Stimulated activated CD8-positive, alpha-beta memory T cell treated with anti-CD3 and anti-CD28 coated beads, Interleukin-7, amount 100 ng/mL, for 48 hours (primary cell): ENCODE measurements around the gene KHDRBS2.

Source experiments
- DNase-seq, 2 donors: peaks; one replicate each; pipeline ENCODE4 v3.0.0-alpha.2; 2020; ENCODE audit warnings: low read depth in 1 of 2; ENCODE audit errors: extremely low read depth in 1 of 2

The KHDRBS2 gene

GRCh38 chr6:62039605-62040004 is 246.4 kb downstream of the KHDRBS2 start:
- no peak for DNase-seq

GRCh38 chr6:62037445-62037844 is 248.6 kb downstream of the KHDRBS2 start:
- no peak for DNase-seq

- DNase-seq, result no peak
Measured at GRCh38 chr6:62035952-62036351, 250.1 kb downstream of the KHDRBS2 start.

GRCh38 chr6:62013719-62014118 is 272.3 kb downstream of the KHDRBS2 start:
- no peak for DNase-seq

- no peak for DNase-seq
Measured at GRCh38 chr6:62009445-62009844, 276.6 kb downstream of the KHDRBS2 start.

- no peak for DNase-seq
Measured at GRCh38 chr6:61989616-61990015, 296.4 kb downstream of the KHDRBS2 start.

- no peak for DNase-seq
Measured at GRCh38 chr6:61980622-61981021, 305.4 kb downstream of the KHDRBS2 start.

GRCh38 chr6:61977947-61978346 is 308.1 kb downstream of the KHDRBS2 start:
- DNase-seq, result no peak

GRCh38 chr6:61977099-61977498 is 308.9 kb downstream of the KHDRBS2 start:
- DNase-seq, result no peak

GRCh38 chr6:61959196-61959595 is 326.8 kb downstream of the KHDRBS2 start:
- no peak for DNase-seq

- DNase-seq, result no peak
Measured at GRCh38 chr6:61953851-61954250, 332.2 kb downstream of the KHDRBS2 start.

GRCh38 chr6:61951586-61951985 is 334.4 kb downstream of the KHDRBS2 start:
- DNase-seq, result no peak

- DNase-seq, result no peak
Measured at GRCh38 chr6:61950811-61951210, 335.2 kb downstream of the KHDRBS2 start.

- DNase-seq, result no peak
Measured at GRCh38 chr6:61949971-61950370, 336.1 kb downstream of the KHDRBS2 start.

GRCh38 chr6:61949161-61949560 is 336.9 kb downstream of the KHDRBS2 start:
- no peak for DNase-seq

- no peak for DNase-seq
Measured at GRCh38 chr6:61947311-61947947, 338.6 kb downstream of the KHDRBS2 start.

- DNase-seq, result no peak
Measured at GRCh38 chr6:61940919-61941318, 345.1 kb downstream of the KHDRBS2 start.

- no peak for DNase-seq
Measured at GRCh38 chr6:61935242-61935846, 350.7 kb downstream of the KHDRBS2 start.

- no peak for DNase-seq
Measured at GRCh38 chr6:61909486-61909885, 376.5 kb downstream of the KHDRBS2 start.

- no peak for DNase-seq
Measured at GRCh38 chr6:61901748-61902147, 384.3 kb downstream of the KHDRBS2 start.

- no peak for DNase-seq
Measured at GRCh38 chr6:61894536-61894935, 391.5 kb downstream of the KHDRBS2 start.

GRCh38 chr6:61887423-61887822 is 398.6 kb downstream of the KHDRBS2 start:
- DNase-seq, result no peak
